Endothelial cell of umbilical vein (primary cell): Measurements from ENCODE around the gene DCLK1. TPM values are rescaled to one million over a fixed set of nuclear protein-coding genes. Genes with fewer than 3 reads are reported as not detected.

ENCODE experiments used
- BruUV-seq: library from RNA; stranded (reverse); fragments of 400-500 nt; replicated peaks from 2 replicates; lab custom pipeline; 2021; lab: Mats Ljungman, UMichigan
- CTCF ChIA-PET: fragments of 300-600, 350-600 bp; sonication (Branson Sonifier 250); formaldehyde crosslinking; loops from one replicate; lab custom pipeline; 2021; ENCODE audit warnings: antibody characterized with exemption, inconsistent platforms; lab: Charles Lee
- POLR2A ChIA-PET: fragments of 300-600, 350-600 bp; sonication (Branson Sonifier 250); formaldehyde crosslinking; loops from one replicate; lab custom pipeline; 2021; ENCODE audit warnings: antibody characterized with exemption, inconsistent platforms; lab: Charles Lee
- DNase-seq: peaks from one replicate; pipeline ENCODE4 v3.0.0-alpha.2; 2011; ENCODE audit warnings: low read depth, low spot score
- FAIRE-seq: peaks from 2 replicates; lab custom pipeline; 2011; peaks lifted over from hg19 to GRCh38; lab: Jason Lieb, UNC
- H2AFZ ChIP-seq: 2 replicates; pipeline ENCODE4 v1.6.0; 2012; ENCODE audit warnings: low read depth, low read length, control low read depth, inconsistent platforms
- H3K27ac ChIP-seq: 2 replicates; pipeline ENCODE4 v1.5.1; 2011; ENCODE audit warnings: low read depth, mild to moderate bottlenecking, control low read depth, low read length, moderate library complexity; ENCODE audit not compliant: insufficient read depth
- H3K27me3 ChIP-seq, 2 experiments: 2 replicates each; pipeline versions ENCODE4 v1.6.0 to v1.6.1; 2011; ENCODE audit warnings: low read length in 2 of 2, mixed read lengths in 1 of 2; ENCODE audit not compliant: control insufficient read depth in 2 of 2, insufficient read depth in 2 of 2
- H3K36me3 ChIP-seq, 2 experiments: 2 replicates in 1 of 2; 3 replicates in 1 of 2; pipeline ENCODE4 v1.5.1; 2011; ENCODE audit warnings: low read length in 2 of 2, mild to moderate bottlenecking in 1 of 2, moderate library complexity in 1 of 2; ENCODE audit not compliant: control insufficient read depth in 2 of 2, insufficient read depth in 2 of 2; ENCODE audit errors: extremely low read depth in 1 of 2
- H3K4me1 ChIP-seq: 3 replicates; pipeline ENCODE4 v1.5.1; 2011; ENCODE audit warnings: mild to moderate bottlenecking, low read length; ENCODE audit not compliant: control insufficient read depth, insufficient read depth; ENCODE audit errors: extremely low read depth
- H3K4me2 ChIP-seq: 2 replicates; pipeline ENCODE4 v1.6.1; 2011; ENCODE audit warnings: low read length, control low read depth, mixed read lengths; ENCODE audit not compliant: insufficient read depth
- H3K4me3 ChIP-seq, 3 experiments: fragments of 200-600 bp in 1 of 3; sonication (generic), shearing (Covaris generic) in 1 of 3; replicated peaks in 1 of 3; 2 replicates each; pipeline ENCODE4 v1.5.1; 2011 to 2016; ENCODE audit warnings: control low read depth in 3 of 3, low read length in 3 of 3, mild to moderate bottlenecking in 2 of 3, inconsistent platforms in 1 of 3, low read depth in 1 of 3, moderate library complexity in 1 of 3; ENCODE audit not compliant: insufficient read depth in 1 of 3
- H3K79me2 ChIP-seq: 2 replicates; pipeline ENCODE4 v1.6.0; 2012; ENCODE audit warnings: low read length, inconsistent platforms; ENCODE audit not compliant: control insufficient read depth, insufficient read depth
- H3K9ac ChIP-seq: replicated peaks from 2 replicates; pipeline ENCODE3; 2011; ENCODE audit warnings: low read length, control low read depth; ENCODE audit not compliant: insufficient read depth; ENCODE audit errors: extremely low read depth
- H3K9me1 ChIP-seq: replicated peaks from 3 replicates; pipeline ENCODE4 v1.6.0; 2011; ENCODE audit warnings: mild to moderate bottlenecking, low read length; ENCODE audit not compliant: control insufficient read depth, insufficient read depth; ENCODE audit errors: extremely low read depth
- H3K9me3 ChIP-seq: replicated peaks from 2 replicates; pipeline ENCODE4 v1.5.1; 2012; ENCODE audit warnings: low read length, inconsistent platforms; ENCODE audit not compliant: control insufficient read depth, insufficient read depth
- H4K20me1 ChIP-seq: replicated peaks from 2 replicates; pipeline ENCODE3; 2011; ENCODE audit warnings: mild to moderate bottlenecking, low read length; ENCODE audit not compliant: control insufficient read depth, insufficient read depth; ENCODE audit errors: extremely low read depth
- EZH2 ChIP-seq: IDR thresholded peaks from 2 replicates; pipeline ENCODE4 v1.6.1; 2012; ENCODE audit warnings: borderline replicate concordance, low read depth, mild to moderate bottlenecking, moderate library complexity, low read length, inconsistent platforms; ENCODE audit not compliant: severe bottlenecking
- FOS ChIP-seq: IDR thresholded peaks from 2 replicates; pipeline ENCODE4 v1.6.1; 2011; ENCODE audit warnings: mild to moderate bottlenecking, low read length, moderate library complexity, borderline replicate concordance; ENCODE audit not compliant: insufficient read depth
- GATA2 ChIP-seq: IDR thresholded peaks from 2 replicates; pipeline ENCODE4 v1.7.0; 2011; ENCODE audit warnings: low read depth, mild to moderate bottlenecking, moderate library complexity, mixed read lengths, low read length; ENCODE audit not compliant: insufficient read length, insufficient read depth
- JUN ChIP-seq: IDR thresholded peaks from 2 replicates; pipeline ENCODE4 v1.6.1; 2011; ENCODE audit warnings: borderline replicate concordance, low read depth; ENCODE audit not compliant: insufficient read length, insufficient read depth
- MYC ChIP-seq: IDR thresholded peaks from one replicate; pipeline ENCODE4 v1.6.1; 2011; ENCODE audit warnings: mild to moderate bottlenecking, low read depth, low read length
- POLR2A ChIP-seq: IDR thresholded peaks from 2 replicates; pipeline ENCODE4 v1.6.1; 2012; ENCODE audit warnings: low read depth, mild to moderate bottlenecking, control low read depth, low read length
- POLR2AphosphoS5 ChIP-seq: IDR thresholded peaks from 2 replicates; pipeline ENCODE4 v1.6.1; 2012; ENCODE audit warnings: low read depth, mild to moderate bottlenecking, control low read depth, low read length, moderate library complexity; ENCODE audit not compliant: insufficient read depth
- dilution Hi-C: fragments of 300-500 bp; cut with MboI; formaldehyde crosslinking; loops from one replicate; pipeline ENCODE4 v1.15.0; 2019; ENCODE audit warnings: low sequenced_read_pairs; ENCODE audit not compliant: extremely low pct_ligation_motif_present
- intact Hi-C: fragments of 100-400 bp; cut with micrococcal nuclease; formaldehyde crosslinking; loops from one replicate; pipeline ENCODE4 v1.10.0; 2022
- polyA plus RNA-seq, 4 experiments: library from polyadenylated mRNA; depleted of rRNA in 3 of 4; stranded (reverse) in 3 of 4; unstranded in 1 of 4; fragments of >200 nt; gene quantifications; 2 replicates each; pipeline versions ENCODE4 v1.2.1 to v1.2.3, GENCODE V29; 2011 to 2012; ENCODE audit warnings: missing spikeins in 1 of 4
- total RNA-seq: library from RNA; stranded (reverse); gene quantifications from 2 replicates; pipeline ENCODE4 v1.2.3, GENCODE V29; 2021
- TF ChIP-seq, protein P1 (sequence below), 2 donors: IDR thresholded peaks; 1 replicate in 1 of 2; 2 replicates in 1 of 2; pipeline ENCODE4 v1.5.1; 2011; ENCODE audit warnings: low read length in 2 of 2, mild to moderate bottlenecking in 2 of 2, moderate library complexity in 2 of 2, control low read depth in 1 of 2, inconsistent platforms in 1 of 2, low read depth in 1 of 2; ENCODE audit not compliant: insufficient read depth in 1 of 2; ENCODE audit errors: extremely low read depth in 1 of 2
- TF ChIP-seq, protein P2 (sequence below): IDR thresholded peaks from 2 replicates; pipeline ENCODE4 v1.6.1; 2011; ENCODE audit not compliant: insufficient read depth, insufficient read length

The DCLK1 gene
- total and polyA plus RNA-seq, 2 donors (not counting 3 experiments of a cell fraction or from before 2014, with no cell fraction given): 0.28 to 3.9 TPM

DNA sequence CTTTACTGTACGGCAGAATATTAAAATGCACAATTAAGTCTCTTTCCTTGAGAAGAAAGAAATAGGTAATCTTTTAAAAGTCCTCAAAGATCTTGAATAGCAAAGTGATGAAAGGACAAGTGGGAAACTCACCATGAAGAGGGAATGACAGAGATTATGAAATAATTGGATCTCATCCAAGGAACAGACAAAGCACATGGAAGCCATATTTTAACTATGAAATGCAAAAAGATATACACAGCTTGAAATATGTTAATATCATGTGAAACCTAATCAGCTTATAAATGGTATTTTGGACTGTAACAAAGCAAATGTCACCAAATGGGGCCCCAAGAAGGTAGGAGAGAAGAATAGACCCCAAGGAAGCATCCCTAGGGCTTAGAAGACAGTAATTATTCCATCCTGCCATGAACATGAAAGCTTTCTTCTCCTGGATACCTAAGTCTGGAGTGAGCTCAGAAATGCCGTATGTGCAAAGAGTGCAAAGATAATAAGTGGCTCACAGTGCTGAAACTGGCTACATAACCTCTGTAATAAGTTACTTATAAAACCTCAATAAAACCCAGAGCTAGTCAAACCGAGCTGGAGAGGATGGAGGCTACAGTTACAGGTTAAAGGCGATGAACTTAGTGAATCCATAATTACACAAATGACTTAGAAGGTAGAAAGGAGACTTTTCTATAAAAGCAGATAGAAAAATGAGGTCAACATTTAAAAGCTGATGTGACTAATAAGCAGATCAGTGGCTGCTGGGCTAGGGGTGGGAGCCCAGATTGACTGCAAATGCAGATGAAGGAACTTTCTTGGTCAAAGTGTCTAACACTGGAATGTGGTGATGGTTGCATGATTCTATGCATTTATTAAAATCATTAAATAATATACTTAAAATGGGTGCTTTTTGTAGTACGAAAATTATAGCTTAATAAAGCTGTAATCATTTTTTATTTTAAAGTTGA lies 34.4 kb downstream of the DCLK1 start:
- no peak overlapping the region for H3K9ac ChIP-seq
- intact Hi-C loops (no loop called here), dilution Hi-C loops (no loop called here)
- H3K36me3 ChIP-seq: no peaks in the 10 kb centered on the region
- FAIRE-seq (no peak), DNase-seq (no peak)
- no peaks in the 10 kb centered on the region for H3K9me1 ChIP-seq
- H2AFZ ChIP-seq: no peak overlapping the region
- H3K9me3 ChIP-seq: no peaks in the 10 kb centered on the region
- ChIA-PET POLR2A (no interaction called here), CTCF (interaction anchor here (1.0 to 2.0 kb wide), 3 partner anchors 10 to 117 kb away, joined by 3 to 8 read pairs (median 4); no protein-coding TSS in a partner anchor)
- no peaks in the 10 kb centered on the region for H3K79me2 ChIP-seq
- no peaks in the 10 kb centered on the region for H3K4me1 ChIP-seq
- H3K4me3 ChIP-seq: no peak overlapping the region
- no TSS peak for BruUV-seq
- TF ChIP-seq EZH2 (no peak), POLR2A (no peak), MYC (no peak), FOS (no peak), POLR2AphosphoS5 (no peak), GATA2 (no peak), JUN (no peak)
- TF ChIP-seq, protein P1, sequence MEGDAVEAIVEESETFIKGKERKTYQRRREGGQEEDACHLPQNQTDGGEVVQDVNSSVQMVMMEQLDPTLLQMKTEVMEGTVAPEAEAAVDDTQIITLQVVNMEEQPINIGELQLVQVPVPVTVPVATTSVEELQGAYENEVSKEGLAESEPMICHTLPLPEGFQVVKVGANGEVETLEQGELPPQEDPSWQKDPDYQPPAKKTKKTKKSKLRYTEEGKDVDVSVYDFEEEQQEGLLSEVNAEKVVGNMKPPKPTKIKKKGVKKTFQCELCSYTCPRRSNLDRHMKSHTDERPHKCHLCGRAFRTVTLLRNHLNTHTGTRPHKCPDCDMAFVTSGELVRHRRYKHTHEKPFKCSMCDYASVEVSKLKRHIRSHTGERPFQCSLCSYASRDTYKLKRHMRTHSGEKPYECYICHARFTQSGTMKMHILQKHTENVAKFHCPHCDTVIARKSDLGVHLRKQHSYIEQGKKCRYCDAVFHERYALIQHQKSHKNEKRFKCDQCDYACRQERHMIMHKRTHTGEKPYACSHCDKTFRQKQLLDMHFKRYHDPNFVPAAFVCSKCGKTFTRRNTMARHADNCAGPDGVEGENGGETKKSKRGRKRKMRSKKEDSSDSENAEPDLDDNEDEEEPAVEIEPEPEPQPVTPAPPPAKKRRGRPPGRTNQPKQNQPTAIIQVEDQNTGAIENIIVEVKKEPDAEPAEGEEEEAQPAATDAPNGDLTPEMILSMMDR (IDR thresholded peaks at IDR 0.05; ENCODE audit: extremely low read depth in 1 of 2, insufficient read depth in 1 of 2, low read depth in 1 of 2, low read length in 2 of 2): no peak
- TF ChIP-seq, protein P2, sequence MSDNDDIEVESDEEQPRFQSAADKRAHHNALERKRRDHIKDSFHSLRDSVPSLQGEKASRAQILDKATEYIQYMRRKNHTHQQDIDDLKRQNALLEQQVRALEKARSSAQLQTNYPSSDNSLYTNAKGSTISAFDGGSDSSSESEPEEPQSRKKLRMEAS: no peak
- H3K27ac ChIP-seq: no peak overlapping the region
- H3K27me3 ChIP-seq: no peaks in the 10 kb centered on the region
- no peak overlapping the region for H3K4me2 ChIP-seq
- H4K20me1 ChIP-seq: no peaks in the 10 kb centered on the region
